HG02610 (cell line): ENCODE data around the gene ASH1L.
A peak's percentile ranks its signal among the peaks of the same experiment; 100 is the strongest.
"Not testable (repeated sequence)": the region's sequence is repeated elsewhere in the genome, so short reads cannot be mapped to it uniquely, and the experiment has no call there.

Experiments
- ATAC-seq: cut with Tn5 transposase; IDR thresholded peaks from one replicate; pipeline ENCODE4 v1.9.1; 2021; ENCODE audit warnings: mild to moderate bottlenecking, moderate library complexity; ENCODE audit not compliant: unreplicated experiment

ASH1L gene

DNA sequence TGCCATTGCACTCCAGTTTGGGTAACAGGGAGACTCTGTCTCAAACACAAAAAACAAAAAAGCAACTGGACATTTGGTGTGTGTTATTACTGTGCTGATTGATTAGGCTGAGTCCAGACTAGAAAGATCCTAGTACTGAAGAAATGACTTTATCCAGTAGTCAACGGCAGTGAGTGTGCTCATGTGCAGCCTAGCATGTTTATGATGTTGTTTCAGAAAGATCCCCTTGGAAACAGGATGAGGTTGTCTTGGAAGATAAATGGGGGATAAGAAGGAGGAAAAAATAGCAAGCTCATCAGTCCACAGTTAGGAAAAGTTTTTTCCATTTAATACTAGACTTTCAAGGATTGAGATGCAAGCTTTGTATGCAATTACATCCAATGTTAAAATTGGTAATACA, 227.6 kb downstream of the ASH1L start:
- no peak for ATAC-seq

DNA sequence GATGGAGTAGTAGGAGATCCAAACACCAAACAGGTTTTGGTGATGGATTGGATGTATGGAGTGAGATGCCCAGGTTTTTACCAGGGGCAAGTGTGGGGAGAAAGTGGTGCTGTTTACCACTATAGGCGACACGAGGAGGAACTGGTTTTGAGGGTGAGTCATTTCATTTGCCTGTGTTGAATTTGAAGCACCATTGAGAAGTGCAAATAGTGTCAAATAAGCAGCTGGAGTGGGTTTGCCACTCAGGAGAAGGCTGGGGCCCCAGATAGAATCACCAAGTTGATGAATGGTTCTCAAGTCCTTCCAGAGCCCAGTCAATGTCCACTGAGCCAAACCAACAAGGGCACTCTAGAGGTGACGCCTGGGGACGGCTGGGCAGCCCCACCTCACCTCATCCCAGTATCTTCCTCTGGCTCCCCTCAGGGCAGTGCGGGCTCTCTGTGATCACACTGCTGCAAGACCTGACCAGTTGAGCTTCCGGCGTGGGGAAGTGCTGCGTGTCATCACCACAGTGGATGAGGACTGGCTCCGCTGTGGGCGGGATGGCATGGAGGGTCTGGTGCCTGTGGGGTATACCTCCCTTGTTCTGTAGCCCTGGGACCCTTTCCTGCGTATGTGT, 232.5 kb downstream of the ASH1L start:
- no peak for ATAC-seq

DNA sequence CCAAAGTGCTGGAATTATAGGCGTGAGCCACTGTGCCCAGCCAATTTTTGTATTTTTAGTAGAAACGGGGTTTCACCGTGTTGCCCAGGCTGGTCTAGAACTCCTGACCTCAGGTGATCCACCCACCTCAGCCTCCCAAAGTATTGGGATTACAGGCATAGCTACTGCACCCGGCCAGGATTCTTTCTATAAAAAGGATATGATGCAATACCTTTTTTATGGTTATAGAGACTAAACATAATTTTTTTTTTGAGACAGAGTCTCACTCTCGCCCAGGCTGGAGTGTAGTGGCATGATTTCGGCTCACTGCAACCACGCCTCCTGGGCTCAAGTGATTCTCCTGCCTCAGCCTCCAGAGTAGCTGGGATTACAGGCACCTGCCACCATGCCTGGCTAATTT, 233.7 kb downstream of the ASH1L start:
- ATAC-seq: not testable (repeated sequence)

DNA sequence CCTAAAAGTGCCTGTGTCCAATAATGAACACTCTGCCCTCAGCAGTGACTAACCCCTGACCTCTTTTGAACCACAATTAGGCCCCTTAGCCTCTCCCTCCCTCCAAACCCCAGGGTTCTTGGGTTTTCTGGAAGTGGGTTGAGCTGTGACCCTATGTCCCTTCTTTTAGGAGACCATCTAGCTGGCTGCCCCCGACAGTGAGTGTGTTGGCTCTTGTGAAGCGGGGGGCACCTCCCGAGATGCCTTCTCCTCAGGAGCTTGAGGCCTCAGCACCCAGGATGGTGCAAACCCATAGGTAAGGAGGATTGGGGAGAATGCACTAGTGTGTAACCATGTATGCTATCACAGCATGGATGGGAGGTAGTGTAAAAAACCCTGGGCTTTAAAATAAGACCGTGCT, 234.6 kb downstream of the ASH1L start:
- ATAC-seq: no peak

DNA sequence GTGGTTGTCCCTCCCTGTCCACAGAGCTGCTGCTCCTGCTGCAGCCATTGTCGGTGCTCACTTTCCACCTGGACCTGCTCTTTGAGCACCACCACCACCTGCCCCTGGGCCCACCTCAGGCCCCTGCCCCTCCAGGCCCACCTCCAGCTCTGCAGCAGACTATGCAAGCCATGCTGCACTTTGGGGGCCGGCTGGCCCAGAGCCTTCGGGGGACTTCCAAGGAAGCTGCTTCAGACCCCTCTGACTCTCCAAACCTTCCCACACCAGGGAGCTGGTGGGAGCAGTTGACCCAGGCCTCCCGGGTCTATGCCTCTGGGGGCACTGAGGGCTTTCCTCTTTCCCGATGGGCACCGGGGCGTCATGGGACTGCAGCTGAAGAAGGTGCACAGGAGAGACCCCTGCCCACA, 236.0 kb downstream of the ASH1L start:
- ATAC-seq: no peak

DNA sequence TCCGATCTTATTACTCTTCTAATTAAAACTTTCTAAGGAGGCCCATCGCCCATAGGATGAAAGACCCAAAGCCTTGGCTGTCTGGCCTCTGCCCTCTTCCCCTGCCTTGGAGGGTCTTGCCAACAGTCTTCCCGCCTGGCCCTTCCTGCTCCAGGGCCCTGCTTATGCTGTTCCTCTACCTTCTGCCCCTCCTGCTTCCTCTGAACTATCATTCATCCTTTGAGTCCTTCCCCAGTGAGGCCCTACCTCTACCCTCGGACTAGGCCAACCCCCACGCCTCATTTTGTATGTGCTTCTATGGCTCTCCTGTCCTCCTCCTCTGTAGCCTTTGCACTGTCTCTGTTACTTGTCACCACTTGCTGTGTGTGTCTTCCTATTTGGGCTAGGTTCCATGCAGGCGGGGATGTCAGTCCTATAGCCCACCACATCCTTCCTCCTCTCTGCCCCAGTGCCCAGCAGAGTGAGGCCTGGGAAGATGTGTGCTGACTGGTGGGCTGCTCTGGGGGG, 236.5 kb downstream of the ASH1L start:
- ATAC-seq: no peak

DNA sequence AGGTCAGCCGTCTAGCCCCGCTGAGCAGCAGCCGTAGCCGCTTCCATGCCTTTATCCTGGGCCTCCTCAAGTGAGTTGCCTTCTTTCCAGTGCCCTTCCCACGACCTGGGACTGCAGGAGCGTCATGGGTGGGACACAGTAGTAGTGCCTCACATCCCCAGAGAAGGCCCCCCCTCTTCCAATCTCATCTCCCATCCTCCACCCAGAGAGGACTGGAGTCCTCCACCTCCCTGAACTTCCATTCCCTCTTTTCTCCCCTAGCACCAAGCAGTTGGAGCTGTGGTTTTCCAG, 237.1 kb downstream of the ASH1L start:
- ATAC-seq: no peak

DNA sequence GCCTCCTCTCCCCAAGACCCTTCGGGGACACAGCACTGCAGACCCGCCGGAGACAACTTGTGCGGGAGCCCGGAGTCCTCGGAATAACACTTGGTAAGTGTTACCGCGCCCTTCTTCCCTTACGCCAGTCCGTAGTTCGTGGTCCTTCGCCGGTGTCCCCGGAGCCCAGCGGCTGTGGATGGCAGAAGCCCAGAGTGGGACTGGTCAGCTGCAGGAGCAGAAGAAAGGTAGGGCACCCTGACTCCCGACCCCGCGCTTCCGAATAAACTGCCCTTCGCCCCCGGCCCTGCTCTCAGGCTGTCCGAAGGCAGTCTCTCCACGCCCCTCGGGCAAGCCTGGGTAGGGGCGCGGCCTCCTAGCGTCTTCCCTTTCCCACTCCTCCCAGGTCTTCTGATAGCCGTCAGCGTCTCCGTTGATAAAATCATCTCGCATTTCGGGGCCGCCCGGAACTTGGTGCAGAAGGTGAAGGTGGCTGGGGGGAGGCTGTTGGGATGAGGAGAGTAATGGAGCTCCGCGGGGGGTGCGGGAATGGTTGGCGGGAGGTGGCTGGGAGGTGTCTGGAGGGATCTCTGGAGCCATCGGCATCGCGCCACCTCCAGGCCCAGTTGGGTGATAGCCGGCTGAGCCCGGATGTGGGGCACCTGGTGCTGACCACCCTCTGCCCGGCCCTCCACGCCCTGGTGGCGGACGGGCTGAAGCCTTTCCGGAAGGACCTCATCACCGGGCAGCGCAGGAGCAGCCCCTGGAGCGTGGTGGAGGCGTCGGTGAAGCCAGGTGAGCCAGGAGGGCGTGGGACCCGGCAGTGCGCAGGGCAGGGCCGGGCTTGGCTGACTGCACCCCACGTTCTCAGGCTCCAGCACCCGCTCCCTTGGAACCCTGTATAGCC, 237.6 kb downstream of the ASH1L start:
- ATAC-seq: no peak

DNA sequence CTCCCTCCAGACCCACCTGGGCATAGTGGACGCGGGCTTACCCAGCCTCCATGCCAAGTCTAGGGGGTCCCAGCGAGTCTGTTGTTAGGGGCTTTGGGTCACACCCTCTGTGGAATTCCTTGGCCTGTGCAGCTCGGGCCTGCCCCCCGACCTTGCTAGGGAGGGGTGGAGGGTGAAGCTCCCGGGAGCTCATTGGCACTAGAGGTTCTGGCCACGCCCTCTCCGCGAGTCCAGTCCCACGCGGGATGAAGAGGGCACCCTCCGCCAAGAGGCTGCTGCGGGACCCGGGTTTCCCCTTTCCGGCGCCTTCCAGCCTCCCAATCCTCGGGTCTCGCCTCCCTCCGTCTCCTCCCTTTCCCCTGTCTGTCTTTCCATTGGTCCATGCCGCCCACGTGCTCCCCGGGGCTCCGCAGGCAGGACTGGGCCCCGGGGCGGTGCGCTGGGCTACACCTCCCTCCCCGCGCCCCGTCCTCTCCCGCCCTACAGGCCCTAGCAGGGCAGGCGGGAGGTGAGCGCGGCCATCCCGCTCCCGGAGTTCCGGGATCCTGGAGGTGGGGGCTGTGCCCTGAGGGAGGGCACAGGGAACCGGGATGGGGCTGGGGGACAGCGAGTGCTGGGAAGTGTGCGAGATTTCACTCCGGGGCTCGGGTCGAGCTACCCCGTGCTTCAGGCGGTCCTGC, 238.4 kb downstream of the ASH1L start:
- peak; percentile 63 for ATAC-seq

DNA sequence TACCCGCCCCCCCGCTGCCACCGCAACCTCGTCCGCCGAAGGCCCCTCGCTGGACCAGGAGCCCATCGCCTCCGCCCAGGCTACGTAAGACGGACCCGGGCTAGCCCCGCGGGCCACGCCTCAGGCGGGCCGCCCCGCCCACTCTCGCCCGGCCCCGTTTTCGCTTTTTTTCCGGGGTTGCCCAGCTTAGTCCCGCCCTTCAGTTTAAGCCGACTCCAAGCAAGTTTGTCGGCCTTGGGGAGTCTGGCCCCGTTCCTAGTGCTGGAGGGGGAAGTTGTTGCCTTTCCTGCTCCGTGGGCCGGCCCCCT, 238.9 kb downstream of the ASH1L start:
- ATAC-seq: peak; percentile 28

DNA sequence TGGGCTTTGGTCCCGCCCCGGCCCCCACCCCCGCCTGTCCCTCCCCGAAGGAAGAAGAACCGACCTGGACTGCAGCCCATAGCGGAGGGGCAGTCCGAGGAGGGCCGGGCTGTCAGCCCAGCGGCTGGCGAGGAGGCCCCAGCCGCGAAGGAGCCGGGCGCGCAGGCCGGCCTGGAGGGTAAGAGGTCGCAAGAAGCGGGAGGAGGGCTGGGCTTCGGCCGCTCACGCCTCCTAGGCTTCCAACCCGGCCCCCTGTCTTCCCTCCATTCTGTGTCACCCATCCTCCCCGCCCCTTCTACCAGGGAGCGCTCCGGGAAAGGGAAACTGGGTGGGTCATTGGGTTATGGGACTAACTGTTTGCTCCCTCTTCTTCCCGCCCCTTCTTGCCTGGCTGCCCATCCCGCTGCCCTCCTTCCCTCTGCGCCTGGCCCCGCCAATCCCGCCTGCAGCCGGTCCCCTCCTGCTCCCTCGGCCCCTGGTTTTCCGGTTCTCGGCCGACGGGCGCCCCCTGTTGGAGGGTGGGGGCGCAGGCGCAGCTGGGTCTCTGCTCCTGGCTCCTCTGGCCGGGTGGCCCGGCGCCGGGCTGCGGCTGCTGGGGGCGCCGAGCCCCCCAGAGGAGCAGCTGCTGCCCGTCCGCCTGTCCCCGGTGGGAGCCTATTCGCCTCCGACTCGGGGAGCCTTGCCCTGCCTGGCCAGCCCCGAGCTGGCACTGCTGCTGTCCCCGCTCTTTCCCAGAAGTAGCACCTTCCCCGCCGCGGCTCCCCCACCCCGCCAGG, 239.5 kb downstream of the ASH1L start:
- ATAC-seq: peak; percentile 48

DNA sequence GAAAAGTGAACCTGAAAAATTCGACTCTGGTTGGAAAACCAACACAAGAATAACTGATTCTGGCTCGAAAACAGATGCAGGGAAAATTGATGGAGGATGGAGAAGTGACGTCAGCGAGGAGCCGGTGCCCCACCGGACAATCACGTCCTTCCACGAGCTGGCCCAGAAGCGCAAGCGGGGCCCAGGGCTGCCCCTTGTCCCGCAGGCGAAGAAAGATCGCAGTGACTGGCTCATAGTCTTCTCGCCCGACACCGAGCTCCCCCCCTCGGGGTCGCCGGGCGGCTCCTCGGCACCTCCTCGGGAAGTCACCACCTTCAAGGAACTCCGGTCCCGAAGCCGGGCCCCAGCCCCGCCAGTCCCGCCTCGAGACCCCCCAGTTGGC, 240.0 kb downstream of the ASH1L start:
- no peak for ATAC-seq

DNA sequence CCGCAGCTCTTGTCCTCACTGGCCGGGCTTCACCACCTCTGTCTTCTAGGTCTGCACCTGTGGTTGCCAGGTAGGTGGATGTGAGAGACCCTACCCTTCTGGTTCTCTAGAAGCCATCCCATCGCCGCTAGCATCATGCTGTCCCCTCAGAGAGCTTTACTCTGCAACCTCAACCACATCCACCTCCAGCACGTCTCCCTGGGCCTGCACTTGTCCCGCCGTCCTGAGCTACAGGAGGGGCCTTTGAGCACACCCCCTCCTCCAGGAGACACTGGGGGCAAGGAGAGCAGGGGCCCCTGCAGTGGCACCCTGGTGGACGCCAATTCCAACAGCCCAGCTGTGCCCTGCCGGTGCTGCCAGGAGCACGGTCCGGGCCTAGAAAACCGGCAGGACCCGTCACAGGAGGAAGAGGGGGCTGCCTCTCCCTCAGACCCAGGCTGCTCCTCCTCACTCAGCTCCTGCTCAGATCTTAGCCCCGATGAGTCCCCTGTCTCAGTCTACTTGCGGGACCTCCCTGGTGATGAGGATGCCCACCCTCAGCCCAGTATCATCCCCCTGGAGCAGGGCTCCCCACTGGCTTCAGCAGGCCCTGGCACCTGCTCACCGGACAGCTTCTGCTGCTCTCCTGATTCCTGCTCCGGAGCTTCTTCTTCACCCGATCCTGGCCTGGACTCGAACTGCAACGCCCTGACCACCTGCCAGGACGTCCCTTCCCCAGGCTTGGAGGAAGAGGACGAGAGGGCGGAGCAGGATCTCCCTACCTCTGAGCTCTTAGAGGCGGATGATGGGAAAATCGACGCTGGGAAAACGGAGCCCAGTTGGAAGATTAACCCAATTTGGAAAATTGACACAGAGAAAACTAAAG, 240.7 kb downstream of the ASH1L start:
- no peak for ATAC-seq

DNA sequence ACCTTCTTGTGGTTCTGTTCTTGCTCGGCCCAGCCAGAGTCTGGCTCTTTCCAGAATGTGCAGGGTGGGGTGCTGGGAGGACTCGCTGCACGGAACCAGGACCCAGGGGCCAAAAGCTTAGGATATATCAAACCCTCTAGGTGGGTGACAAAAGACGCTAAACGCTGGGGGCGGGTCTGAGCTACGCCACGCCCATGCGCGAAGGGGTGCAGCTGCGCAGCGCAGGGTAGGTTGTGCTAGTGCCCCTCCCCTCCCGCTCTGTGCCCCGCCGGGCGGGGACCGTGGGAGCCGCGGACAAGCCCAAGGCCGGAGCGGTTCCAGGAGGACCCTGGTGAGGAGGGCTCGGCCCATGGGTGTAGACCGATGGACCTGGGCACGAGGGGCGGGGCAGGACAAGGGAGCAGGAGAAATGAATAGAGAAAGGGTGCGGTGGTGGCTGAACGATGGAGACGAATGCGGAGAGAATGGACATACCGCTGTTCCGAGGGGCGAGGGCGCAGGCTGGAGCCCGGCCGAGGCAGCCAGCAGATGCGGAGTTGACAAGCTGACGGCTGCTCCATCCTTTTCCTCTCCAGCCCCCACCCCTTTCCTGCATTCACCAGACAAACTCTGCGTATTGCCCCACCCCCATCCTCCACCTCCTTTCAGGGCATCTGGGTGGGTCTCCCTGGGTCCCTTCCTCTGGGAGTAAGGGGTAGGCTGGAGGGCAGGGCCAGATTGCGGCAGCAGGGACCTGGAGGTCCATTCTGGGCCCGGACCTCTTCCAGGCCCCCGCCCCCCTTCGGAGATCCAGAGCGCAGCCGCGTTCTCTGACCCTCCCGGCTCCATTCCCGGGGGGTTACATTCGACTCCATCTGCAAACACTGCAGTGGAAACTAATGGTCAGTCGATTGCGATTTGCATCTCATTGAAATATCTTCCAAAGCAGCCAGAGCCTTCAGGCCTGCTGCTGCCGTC, 241.7 kb downstream of the ASH1L start, which contains the start of gene RUSC1:
RUSC1 (plus strand) TSS at position 234 of the 957 bp plus-strand sequence. CDS start 880 bp downstream, outside the sequence.
- ATAC-seq: peak; percentile 29

DNA sequence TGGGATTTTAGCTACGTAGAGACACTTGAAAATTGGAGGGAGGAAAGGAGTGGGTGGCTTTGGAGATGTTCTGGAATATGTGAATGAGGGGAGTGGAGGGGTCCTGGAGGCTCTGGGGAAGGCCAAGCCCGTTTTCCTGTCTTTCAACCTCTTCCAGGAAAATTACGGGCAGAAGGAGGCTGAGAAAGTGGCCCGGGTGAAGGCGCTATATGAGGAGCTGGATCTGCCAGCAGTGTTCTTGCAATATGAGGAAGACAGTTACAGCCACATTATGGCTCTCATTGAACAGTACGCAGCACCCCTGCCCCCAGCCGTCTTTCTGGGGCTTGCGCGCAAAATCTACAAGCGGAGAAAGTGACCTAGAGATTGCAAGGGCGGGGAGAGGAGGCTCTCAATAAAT, 242.4 kb downstream of the ASH1L start:
- no peak for ATAC-seq

DNA sequence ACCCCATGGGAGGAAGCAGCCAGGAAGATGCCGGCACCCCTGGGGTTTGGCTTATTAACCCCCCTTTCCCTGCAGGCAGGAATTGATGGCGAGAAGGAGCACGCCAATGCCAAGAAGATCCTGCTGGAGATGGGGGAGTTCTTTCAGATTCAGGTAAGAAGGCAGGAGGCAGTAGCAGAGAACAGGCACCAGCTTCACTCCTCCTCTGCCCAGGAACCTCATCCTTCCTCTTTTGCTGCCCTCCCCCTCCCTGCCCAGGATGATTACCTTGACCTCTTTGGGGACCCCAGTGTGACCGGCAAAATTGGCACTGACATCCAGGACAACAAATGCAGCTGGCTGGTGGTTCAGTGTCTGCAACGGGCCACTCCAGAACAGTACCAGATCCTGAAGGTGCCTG, 243.1 kb downstream of the ASH1L start:
- no peak for ATAC-seq

DNA sequence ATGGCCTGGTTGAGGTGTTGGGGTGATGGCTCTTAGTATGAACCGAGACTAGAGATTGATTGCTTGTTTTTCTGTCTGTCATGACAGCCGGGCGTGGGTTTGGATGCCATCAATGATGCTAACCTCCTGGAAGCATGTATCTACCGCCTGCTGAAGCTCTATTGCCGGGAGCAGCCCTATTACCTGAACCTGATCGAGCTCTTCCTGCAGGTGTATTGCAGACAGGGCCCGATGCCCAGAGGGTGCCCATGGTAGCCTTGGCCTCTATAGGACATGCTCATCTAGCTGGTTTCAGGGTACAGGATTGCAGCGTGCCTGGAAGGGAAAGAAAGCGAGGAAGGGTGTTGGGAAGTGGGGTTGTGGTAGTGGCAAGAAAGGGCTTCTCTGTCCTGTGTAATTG, 244.5 kb downstream of the ASH1L start:
- ATAC-seq: no peak

DNA sequence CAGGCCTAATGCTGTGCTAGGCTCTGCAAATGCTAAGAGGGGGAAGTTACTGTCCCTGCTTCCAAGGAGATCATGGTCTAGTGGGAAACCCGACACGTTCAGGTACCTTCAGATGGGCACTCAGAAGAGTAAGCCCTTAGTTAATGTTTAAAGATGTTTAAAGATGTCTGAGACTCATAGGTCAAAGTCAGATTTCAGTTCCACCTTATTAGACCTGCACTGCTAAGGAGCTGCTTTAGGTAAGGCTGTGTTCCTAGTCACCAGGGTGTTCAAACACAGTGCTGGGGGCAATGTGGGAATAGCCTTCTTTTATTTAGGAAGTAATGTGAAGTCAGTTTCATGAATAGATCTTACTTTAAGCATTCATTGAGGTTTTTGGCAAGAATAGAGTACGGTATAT, 245.7 kb downstream of the ASH1L start:
- no peak for ATAC-seq

DNA sequence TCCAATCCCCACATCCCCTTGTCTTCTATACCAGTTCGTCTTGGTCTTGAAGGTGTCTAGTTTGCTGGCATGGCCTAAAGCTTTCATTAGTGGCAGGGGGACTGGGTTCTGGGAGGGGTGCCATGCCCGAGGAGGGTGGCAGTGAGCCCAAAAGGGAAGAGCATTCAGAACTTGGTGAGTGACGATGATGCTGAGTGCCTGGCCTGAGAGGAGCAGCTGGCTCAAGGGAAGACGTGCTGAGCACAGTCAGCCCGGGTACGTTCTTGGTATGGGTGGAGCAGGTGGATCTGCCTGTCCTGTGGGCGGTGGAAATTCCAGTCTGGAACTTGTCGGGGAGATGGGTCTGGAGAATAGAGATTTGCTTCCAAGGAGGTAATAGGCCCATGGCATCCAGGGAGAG, 249.3 kb downstream of the ASH1L start:
- ATAC-seq: no peak
